DMS 273 (cell line): ENCODE results near the gene CHKB.

Experiments used
- DNase-seq: peaks from one replicate; lab custom pipeline; 2025; ENCODE audit not compliant: unreplicated experiment; lab: John Stamatoyannopoulos, UW

CHKB gene

GRCh38 chr22:50600538-50600937 is 17.9 kb upstream of the CHKB start, which contains the start of gene MAPK8IP2:
TSS of gene MAPK8IP2 (plus strand) at chr22:50600793. CDS start at chr22:50600819, 26 bp downstream.
- DNase-seq = peak; percentile 74

GRCh38 chr22:50599816-50600455 is 17.3 kb upstream of the CHKB start:
- peak; percentile 50 for DNase-seq

- no peak for DNase-seq
Observed at GRCh38 chr22:50597097-50597496, 14.4 kb upstream of the CHKB start.

- DNase-seq = no peak
Observed at GRCh38 chr22:50595189-50595588, 12.5 kb upstream of the CHKB start.

GRCh38 chr22:50587407-50587806 is 4.8 kb upstream of the CHKB start:
- DNase-seq = no peak

- DNase-seq = no peak
Observed at GRCh38 chr22:50586416-50586815, 3.8 kb upstream of the CHKB start.

- no peak for DNase-seq
Observed at GRCh38 chr22:50585781-50586180, 3.1 kb upstream of the CHKB start.

- DNase-seq = no peak
Observed at GRCh38 chr22:50585238-50585637, 2.6 kb upstream of the CHKB start.

GRCh38 chr22:50584106-50585096 is 1.8 kb upstream of the CHKB start:
- no peak for DNase-seq

GRCh38 chr22:50583294-50583861 is 729 bp upstream of the CHKB start:
- no peak for DNase-seq

- peak; percentile 66 for DNase-seq
Observed at GRCh38 chr22:50581950-50582492, 628 bp downstream of the CHKB start.

GRCh38 chr22:50581031-50581949 is 1.4 kb downstream of the CHKB start:
- DNase-seq = no peak

GRCh38 chr22:50579752-50580151 is 2.9 kb downstream of the CHKB start:
- no peak for DNase-seq

- DNase-seq = no peak
Observed at GRCh38 chr22:50578776-50579310, 3.8 kb downstream of the CHKB start.

- no peak for DNase-seq
Observed at GRCh38 chr22:50577987-50578775, 4.5 kb downstream of the CHKB start, which contains the start of gene CPT1B. TSS of gene CPT1B (minus strand) at chr22:50578427. CDS start at chr22:50577915, 512 bp downstream.

- no peak for DNase-seq
Observed at GRCh38 chr22:50577697-50577986, 5.0 kb downstream of the CHKB start.

GRCh38 chr22:50576806-50577696 is 5.6 kb downstream of the CHKB start:
- DNase-seq = no peak

GRCh38 chr22:50576070-50576469 is 6.6 kb downstream of the CHKB start:
- peak; percentile 81 for DNase-seq
